Esophagus muscularis mucosa (tissue), 4 donors: Measurements from ENCODE around the gene DNAJC1.

ENCODE experiments used
- EP300 ChIP-seq: sonication (generic); formaldehyde crosslinking; IDR thresholded peaks from one replicate; pipeline ENCODE4 v1.6.1; 2017; ENCODE audit warnings: antibody characterized with exemption
- POLR2A ChIP-seq: fragments of 450-650 bp; IDR thresholded peaks from one replicate; pipeline ENCODE4 v1.6.1; 2017; ENCODE audit warnings: antibody characterized with exemption, moderate library complexity, mild to moderate bottlenecking, low read depth
- TF ChIP-seq, protein P1 (sequence below), 3 experiments: fragments of 200-600 bp in 2 of 3; fragments of 450-650 bp in 1 of 3; sonication (generic) in 2 of 3; IDR thresholded peaks; one replicate each; pipeline ENCODE4 v1.5.1; 2017 to 2019; ENCODE audit warnings: antibody characterized with exemption in 3 of 3, mild to moderate bottlenecking in 2 of 3, moderate library complexity in 1 of 3

DNA sequence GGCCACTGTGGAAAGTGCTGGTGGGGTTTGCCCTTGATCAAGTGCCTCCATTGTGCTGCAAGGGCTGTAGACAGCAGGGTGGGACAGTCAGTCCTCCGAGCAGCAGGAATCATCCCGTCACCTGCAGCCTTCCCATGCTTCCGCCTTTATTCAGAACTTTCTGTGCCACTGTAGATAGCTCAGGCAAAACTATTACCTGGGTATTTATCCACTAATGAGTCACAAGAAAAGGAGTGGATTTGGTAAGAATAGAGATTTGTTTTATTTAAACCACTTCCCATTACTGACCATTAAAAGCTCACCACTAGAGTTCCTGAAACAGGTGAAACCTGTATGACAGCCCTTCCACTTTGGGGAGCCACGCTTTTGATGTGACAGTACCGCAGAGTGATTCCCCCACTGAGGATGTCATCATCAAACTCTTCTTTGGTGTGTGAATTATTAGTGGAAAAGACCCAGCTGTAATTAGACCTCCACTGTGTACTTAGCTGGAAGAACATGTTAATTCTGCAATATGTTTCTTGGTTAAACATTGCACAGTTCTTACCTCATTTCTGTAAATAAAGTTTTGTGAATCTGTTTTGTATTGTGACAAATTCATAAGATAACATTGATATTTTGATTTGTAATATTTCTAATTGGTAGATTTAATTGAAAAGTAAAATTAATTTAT, 260.7 kb downstream of the DNAJC1 start:
- TF ChIP-seq, protein P1, sequence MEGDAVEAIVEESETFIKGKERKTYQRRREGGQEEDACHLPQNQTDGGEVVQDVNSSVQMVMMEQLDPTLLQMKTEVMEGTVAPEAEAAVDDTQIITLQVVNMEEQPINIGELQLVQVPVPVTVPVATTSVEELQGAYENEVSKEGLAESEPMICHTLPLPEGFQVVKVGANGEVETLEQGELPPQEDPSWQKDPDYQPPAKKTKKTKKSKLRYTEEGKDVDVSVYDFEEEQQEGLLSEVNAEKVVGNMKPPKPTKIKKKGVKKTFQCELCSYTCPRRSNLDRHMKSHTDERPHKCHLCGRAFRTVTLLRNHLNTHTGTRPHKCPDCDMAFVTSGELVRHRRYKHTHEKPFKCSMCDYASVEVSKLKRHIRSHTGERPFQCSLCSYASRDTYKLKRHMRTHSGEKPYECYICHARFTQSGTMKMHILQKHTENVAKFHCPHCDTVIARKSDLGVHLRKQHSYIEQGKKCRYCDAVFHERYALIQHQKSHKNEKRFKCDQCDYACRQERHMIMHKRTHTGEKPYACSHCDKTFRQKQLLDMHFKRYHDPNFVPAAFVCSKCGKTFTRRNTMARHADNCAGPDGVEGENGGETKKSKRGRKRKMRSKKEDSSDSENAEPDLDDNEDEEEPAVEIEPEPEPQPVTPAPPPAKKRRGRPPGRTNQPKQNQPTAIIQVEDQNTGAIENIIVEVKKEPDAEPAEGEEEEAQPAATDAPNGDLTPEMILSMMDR (IDR thresholded peaks at IDR 0.05) = no peak
- TF ChIP-seq POLR2A (no peak), EP300 (no peak)
